GM13976 (cell line): Measurements from ENCODE around the gene DOLK.
"Not testable (repeated sequence)": the region's sequence is repeated elsewhere in the genome, so short reads cannot be mapped to it uniquely, and the experiment has no call there.

ENCODE experiments used
- DNase-seq: peaks from one replicate; pipeline ENCODE4 v3.0.0; 2012; ENCODE audit warnings: low spot score
- in situ Hi-C: fragments of 300-500 bp; cut with MboI; formaldehyde crosslinking; loops from one replicate; pipeline ENCODE4 v1.12.0; 2022; ENCODE audit warnings: low sequenced_read_pairs, mixed read lengths, inconsistent platforms; ENCODE audit not compliant: unreplicated experiment
- TF ChIP-seq, protein P1 (sequence below): IDR thresholded peaks from 2 replicates; pipeline ENCODE4 v1.5.1; 2012; ENCODE audit warnings: borderline replicate concordance, mild to moderate bottlenecking; ENCODE audit not compliant: insufficient read depth; ENCODE audit errors: extremely low read depth, missing control alignments, control extremely low read depth

DOLK gene

DNA sequence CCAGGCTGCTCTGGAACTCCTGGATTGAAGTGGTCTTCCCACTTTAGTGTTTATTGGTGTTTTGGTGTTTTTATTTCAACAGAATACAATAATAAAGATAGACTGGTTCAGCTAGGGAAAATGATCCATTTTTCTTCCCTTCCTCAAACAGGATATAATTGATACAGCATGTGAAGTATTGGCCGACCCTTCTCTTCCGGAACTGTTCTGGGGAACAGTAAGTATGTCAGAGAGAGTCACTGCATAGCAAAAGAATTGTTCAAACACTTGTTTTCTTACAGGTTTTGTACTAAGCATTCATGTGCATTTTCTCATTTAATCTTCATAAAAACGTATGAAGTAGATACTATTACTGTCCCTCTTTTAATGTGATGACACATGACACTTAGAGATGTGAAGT, 31.7 kb upstream of the DOLK start:
- TF ChIP-seq, protein P1, sequence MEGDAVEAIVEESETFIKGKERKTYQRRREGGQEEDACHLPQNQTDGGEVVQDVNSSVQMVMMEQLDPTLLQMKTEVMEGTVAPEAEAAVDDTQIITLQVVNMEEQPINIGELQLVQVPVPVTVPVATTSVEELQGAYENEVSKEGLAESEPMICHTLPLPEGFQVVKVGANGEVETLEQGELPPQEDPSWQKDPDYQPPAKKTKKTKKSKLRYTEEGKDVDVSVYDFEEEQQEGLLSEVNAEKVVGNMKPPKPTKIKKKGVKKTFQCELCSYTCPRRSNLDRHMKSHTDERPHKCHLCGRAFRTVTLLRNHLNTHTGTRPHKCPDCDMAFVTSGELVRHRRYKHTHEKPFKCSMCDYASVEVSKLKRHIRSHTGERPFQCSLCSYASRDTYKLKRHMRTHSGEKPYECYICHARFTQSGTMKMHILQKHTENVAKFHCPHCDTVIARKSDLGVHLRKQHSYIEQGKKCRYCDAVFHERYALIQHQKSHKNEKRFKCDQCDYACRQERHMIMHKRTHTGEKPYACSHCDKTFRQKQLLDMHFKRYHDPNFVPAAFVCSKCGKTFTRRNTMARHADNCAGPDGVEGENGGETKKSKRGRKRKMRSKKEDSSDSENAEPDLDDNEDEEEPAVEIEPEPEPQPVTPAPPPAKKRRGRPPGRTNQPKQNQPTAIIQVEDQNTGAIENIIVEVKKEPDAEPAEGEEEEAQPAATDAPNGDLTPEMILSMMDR = no peak
- no peak for DNase-seq
- in situ Hi-C loops = no loop called here

DNA sequence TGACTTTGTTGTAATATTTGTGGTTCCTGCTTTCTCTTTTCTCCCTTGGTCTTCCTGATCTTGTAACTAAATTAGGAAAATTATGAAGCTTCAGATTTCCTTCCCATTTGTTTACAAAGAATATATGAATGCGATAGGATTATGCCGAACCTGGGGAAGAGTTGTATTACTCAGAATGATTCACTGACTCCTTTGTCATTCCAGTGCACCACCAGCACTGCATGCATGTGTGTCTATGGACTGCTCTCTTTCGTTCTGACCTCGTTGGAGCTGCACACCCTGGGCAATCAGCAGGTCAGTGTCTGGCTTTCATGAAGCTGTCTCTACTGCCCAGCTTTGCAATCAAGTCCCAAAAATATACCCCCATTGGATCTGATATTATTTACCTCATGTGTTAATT, 25.6 kb upstream of the DOLK start:
- in situ Hi-C loops = no loop called here
- no peak for DNase-seq

DNA sequence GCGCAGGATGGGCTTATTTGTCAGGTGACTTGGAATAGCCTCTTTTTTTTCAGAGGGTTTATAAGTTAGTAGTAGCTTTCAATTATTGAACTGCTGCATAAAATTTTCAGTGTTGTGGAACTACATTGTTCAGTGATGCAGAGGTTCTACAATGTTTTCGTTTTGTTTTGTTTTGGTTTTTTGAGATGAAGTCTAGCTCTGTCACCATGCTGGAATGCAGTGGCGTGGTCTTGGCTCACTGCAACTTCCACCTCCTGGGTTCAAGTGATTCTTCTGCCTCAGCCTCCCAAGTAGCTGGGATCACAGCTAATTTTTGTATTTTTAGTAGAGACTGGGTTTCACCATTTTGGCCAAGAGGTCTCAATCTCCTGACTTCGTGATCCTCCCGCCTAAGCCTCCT, 22.1 kb upstream of the DOLK start:
- TF ChIP-seq, protein P1 = no peak
- in situ Hi-C loops = no loop called here
- no peak for DNase-seq

More for the DNA sequence above, 25.6 kb upstream of the DOLK start:
- TF ChIP-seq, protein P1 = no peak

DNA sequence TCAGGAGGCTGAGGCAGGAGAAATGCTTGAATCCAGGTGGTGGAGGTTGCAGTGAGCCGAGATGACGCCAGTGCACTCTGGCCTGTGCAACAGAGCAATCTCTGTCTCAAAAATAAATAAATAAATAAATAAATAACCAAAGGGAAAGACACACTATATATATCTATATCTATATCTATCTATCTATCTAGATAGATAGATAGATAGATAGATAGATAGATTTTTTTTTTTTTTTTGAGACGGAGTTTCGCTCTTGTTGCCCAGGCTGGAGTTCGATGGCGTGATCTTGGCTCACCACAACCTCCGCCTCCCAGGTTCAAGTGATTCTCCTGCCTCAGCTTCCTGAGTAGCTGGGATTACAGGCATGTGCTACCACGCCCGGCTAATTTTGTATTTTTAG, 14.0 kb upstream of the DOLK start:
- in situ Hi-C loops, DNase-seq: not testable (repeated sequence)

DNA sequence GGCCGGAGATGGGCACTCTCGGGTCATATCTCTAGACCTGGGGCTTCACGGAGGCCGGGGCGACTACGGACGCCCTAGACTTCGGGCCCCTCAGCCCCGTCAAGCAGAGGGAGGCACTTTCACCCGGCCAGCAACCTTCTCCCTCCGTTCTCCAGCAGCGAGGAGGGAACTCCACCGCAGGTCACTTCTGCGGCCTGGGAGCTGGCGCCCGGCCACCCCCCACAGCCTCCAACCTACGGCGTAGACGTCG, 201 bp downstream of the DOLK start:
- no peak for DNase-seq
- in situ Hi-C loops = no loop called here
- TF ChIP-seq, protein P1 = no peak

DNA sequence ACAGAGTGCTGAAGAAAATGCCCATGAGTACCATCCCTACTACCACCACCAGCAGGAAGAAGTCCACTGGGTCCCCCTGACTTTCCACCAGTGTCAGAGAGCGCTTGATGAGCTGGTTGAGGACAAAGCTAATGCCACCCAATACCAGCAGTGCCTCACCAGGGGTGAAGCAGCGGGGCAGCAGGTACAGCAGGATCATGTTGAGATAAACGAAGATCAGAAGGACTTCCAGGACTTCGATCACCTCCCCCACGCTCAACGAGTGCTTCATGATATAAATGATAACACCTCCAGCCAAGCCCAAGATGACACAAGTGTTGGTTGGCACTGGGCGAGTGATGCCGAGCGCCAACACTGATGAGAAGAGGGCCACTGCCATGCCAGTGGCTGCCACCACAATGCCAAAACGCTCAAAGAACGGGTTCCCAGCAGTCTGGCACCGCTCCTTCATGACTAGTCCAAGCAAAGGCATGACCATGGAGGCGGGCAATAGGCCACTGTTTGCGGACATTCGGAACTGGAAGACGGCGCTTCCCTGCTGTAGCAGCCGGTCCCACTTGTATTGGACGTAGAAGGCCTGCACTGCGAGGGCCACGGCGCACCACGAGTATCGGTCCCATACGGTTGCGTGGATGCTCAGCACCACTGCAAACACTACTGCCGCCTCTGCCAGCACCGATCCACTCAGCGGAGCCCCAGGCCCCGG, 679 bp downstream of the DOLK start:
- no peak for DNase-seq
- in situ Hi-C loops = no loop called here
- TF ChIP-seq, protein P1 = no peak

DNA sequence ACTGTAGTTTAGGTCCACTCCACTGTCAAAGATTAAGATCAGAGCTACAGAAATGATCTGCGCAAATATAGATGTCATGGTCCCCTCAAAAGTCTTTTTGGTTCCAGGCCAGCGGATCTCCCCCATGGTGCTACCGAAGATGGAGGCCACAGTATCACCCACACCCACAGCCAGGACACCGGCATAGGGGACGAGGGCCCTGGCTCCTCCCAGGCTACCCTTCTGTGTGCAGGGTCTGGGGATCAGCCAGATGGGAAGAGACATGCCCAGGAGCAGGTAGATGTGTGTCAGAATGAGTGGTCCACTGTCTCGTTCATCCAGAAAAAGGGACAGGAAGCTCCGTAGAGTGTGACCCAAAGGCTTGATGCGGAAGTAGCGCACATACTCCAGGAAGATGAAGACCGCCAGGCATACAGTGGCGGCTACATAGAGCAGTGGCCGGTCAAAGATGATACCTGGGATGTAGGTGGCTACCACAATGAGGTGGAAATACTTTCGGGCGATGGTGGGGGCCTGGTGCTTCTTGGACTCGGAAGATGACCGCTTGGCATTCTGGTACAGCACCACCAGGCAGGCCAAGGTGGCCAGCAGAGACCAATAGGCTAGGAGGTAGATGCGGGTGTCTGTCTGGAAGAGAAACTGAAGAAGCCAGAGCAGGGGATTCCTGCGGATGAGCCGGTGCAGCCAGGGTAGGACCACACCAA, 1.5 kb downstream of the DOLK start:
- in situ Hi-C loops = no loop called here
- DNase-seq = no peak
- TF ChIP-seq, protein P1 = no peak

DNA sequence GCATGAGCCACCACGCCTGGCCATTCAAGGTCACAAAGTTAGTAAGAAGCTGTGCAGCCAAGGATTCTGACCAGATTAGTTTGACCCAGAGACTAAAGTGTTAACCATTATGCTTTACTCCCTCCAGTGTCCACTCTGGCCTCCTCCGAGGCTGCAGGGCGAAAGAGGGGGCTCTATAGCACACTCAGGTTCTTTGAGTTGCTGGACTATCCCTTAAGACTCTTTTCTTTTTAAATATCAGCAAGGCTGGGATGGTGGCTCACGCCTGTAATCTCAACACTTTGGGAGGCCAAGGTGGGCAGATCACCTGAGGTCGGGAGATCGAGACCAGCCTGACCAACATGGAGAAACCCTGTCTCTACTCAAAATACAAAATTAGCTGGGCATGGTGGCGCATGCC, 2.4 kb downstream of the DOLK start:
- in situ Hi-C loops, DNase-seq: not testable (repeated sequence)
